Fibroblast of skin of scalp (primary cell): Measurements from ENCODE around the gene SMAD7.
A peak's percentile ranks its signal among the peaks of the same experiment; 100 is the strongest.

Experiments used
- DNase-seq: peaks from one replicate; pipeline ENCODE4 v3.0.0-alpha.2; 2013

Gene SMAD7

GRCh38 chr18:48944634-48945033 is 6.1 kb downstream of the SMAD7 start:
- no peak for DNase-seq

- no peak for DNase-seq
These were observed 6.8 kb downstream of the SMAD7 start for GRCh38 chr18:48943736-48944527.

- no peak for DNase-seq
These were observed 7.4 kb downstream of the SMAD7 start for GRCh38 chr18:48943333-48943732.

- peak; percentile 91 for DNase-seq
These were observed 8.1 kb downstream of the SMAD7 start for GRCh38 chr18:48942554-48943261.

GRCh38 chr18:48942086-48942485 is 8.7 kb downstream of the SMAD7 start:
- DNase-seq = no peak

GRCh38 chr18:48941672-48942071 is 9.1 kb downstream of the SMAD7 start:
- no peak for DNase-seq

GRCh38 chr18:48940854-48941611 is 9.7 kb downstream of the SMAD7 start:
- no peak for DNase-seq

- DNase-seq = peak; percentile 57
These were observed 11.3 kb downstream of the SMAD7 start for GRCh38 chr18:48939205-48940097.

GRCh38 chr18:48938827-48939204 is 11.9 kb downstream of the SMAD7 start:
- no peak for DNase-seq

- no peak for DNase-seq
These were observed 12.7 kb downstream of the SMAD7 start for GRCh38 chr18:48937869-48938750.

- no peak for DNase-seq
These were observed 15.4 kb downstream of the SMAD7 start for GRCh38 chr18:48935433-48935774.

GRCh38 chr18:48934723-48935432 is 15.9 kb downstream of the SMAD7 start:
- DNase-seq = no peak

- no peak for DNase-seq
These were observed 16.4 kb downstream of the SMAD7 start for GRCh38 chr18:48934415-48934722.

GRCh38 chr18:48933578-48934414 is 17.0 kb downstream of the SMAD7 start:
- no peak for DNase-seq

- peak; percentile 56 for DNase-seq
These were observed 17.8 kb downstream of the SMAD7 start for GRCh38 chr18:48932822-48933510.

GRCh38 chr18:48932462-48932818 is 18.3 kb downstream of the SMAD7 start:
- DNase-seq = no peak

GRCh38 chr18:48931680-48932461 is 18.9 kb downstream of the SMAD7 start:
- DNase-seq = no peak

GRCh38 chr18:48930926-48931325 is 19.8 kb downstream of the SMAD7 start:
- no peak for DNase-seq
